SU-DHL-6 (cell line): ENCODE data around the gene FABP6.
"Not testable (repeated sequence)": the region's sequence is repeated elsewhere in the genome, so short reads cannot be mapped to it uniquely, and the experiment has no call there.

Experiments used
- H2AFZ ChIP-seq: fragments of 200-600 bp; sonication (generic); 2 replicates; pipeline ENCODE4 v1.6.1; 2014; ENCODE audit warnings: low read depth, mild to moderate bottlenecking, moderate library complexity, mixed read lengths, antibody characterized with exemption, low read length; ENCODE audit not compliant: severe bottlenecking
- H3F3A ChIP-seq: fragments of 200-600 bp; shearing (Covaris generic); 2 replicates; pipeline ENCODE4 v1.6.0; 2016; ENCODE audit warnings: antibody characterized with exemption, mild to moderate bottlenecking; ENCODE audit not compliant: insufficient read depth
- H3K27ac ChIP-seq: fragments of 200-600 bp; sonication (generic); 2 replicates; pipeline ENCODE4 v1.5.1; 2016; ENCODE audit warnings: low read depth, mild to moderate bottlenecking, low read length, moderate library complexity, mixed read lengths
- H3K27me3 ChIP-seq: fragments of 200-600 bp; sonication (generic), shearing (Covaris generic); 2 replicates; pipeline ENCODE4 v1.6.0; 2014; ENCODE audit warnings: mild to moderate bottlenecking, low read length
- H3K36me3 ChIP-seq: fragments of 200-600 bp; sonication (generic); 2 replicates; pipeline ENCODE4 v1.6.1; 2014; ENCODE audit warnings: mild to moderate bottlenecking, low read length, mixed read lengths
- H3K4me2 ChIP-seq: fragments of 300-600, 200-600 bp; shearing (Covaris generic), sonication (generic); 2 replicates; pipeline ENCODE4 v1.6.0; 2014; ENCODE audit warnings: low read length, low read depth, mild to moderate bottlenecking; ENCODE audit not compliant: poor library complexity, severe bottlenecking
- H3K4me3 ChIP-seq: fragments of 200-600 bp; sonication (generic); 2 replicates; pipeline ENCODE4 v1.5.1; 2014; ENCODE audit warnings: antibody characterized with exemption, low read length, mild to moderate bottlenecking, mixed read lengths; ENCODE audit not compliant: insufficient read depth, poor library complexity, severe bottlenecking
- H3K79me2 ChIP-seq: fragments of 200-600 bp; sonication (generic); 2 replicates; pipeline ENCODE4 v1.6.1; 2014; ENCODE audit warnings: mild to moderate bottlenecking, low read length, moderate library complexity; ENCODE audit not compliant: insufficient read depth
- H3K9ac ChIP-seq: fragments of 200-600 bp; sonication (generic); 2 replicates; pipeline ENCODE4 v1.7.0; 2014; ENCODE audit warnings: mild to moderate bottlenecking, low read length
- H3K9me2 ChIP-seq: fragments of 200-600 bp; sonication (generic); replicated peaks from 2 replicates; pipeline ENCODE4 v1.6.1; 2014; ENCODE audit warnings: low read length; ENCODE audit not compliant: insufficient read depth
- H3K9me3 ChIP-seq: fragments of 200-600 bp; sonication (generic); 2 replicates; pipeline ENCODE4 v1.6.1; 2014; ENCODE audit warnings: low read length, mixed read lengths; ENCODE audit not compliant: insufficient read depth
- H4K20me1 ChIP-seq: fragments of 200-600 bp; sonication (generic); 2 replicates; pipeline ENCODE4 v1.6.1; 2014; ENCODE audit warnings: low read depth, mild to moderate bottlenecking, antibody characterized with exemption, low read length, moderate library complexity, mixed read lengths
- EZH2phosphoT487 ChIP-seq: fragments of 200-600 bp; sonication (generic), shearing (Covaris generic); conservative IDR thresholded peaks from 2 replicates; pipeline ENCODE4 v1.6.1; 2018; ENCODE audit warnings: mild to moderate bottlenecking, antibody characterized with exemption, low read length, moderate library complexity, mixed read lengths
- TF ChIP-seq, protein P1 (sequence below): fragments of 200-600 bp; sonication (generic); IDR thresholded peaks from one replicate; pipeline ENCODE4 v1.5.1; 2017; ENCODE audit warnings: antibody characterized with exemption, mild to moderate bottlenecking, low read length, moderate library complexity; ENCODE audit not compliant: insufficient read depth, poor library complexity, severe bottlenecking

FABP6 gene

DNA sequence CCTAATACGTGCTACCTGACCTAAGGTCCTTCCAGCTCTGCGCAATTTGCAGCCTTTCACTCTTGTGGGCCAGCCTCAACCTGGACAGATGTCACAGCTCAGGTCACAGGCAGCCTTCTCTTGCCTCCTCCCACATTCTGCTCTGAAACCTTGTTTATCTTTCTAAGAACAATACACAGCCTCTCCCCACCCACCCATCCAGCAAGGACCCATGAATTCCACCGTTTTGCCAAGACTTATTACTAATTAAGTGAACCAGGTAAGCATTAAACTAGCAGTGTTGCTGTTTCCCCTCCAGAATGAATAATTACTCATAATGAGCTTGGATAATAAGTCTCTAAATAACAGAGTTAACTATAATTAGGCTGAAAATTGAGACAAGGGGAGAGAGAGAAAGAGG lies 11.0 kb downstream of the FABP6 start:
- no peak for TF ChIP-seq EZH2phosphoT487
- TF ChIP-seq, protein P1, sequence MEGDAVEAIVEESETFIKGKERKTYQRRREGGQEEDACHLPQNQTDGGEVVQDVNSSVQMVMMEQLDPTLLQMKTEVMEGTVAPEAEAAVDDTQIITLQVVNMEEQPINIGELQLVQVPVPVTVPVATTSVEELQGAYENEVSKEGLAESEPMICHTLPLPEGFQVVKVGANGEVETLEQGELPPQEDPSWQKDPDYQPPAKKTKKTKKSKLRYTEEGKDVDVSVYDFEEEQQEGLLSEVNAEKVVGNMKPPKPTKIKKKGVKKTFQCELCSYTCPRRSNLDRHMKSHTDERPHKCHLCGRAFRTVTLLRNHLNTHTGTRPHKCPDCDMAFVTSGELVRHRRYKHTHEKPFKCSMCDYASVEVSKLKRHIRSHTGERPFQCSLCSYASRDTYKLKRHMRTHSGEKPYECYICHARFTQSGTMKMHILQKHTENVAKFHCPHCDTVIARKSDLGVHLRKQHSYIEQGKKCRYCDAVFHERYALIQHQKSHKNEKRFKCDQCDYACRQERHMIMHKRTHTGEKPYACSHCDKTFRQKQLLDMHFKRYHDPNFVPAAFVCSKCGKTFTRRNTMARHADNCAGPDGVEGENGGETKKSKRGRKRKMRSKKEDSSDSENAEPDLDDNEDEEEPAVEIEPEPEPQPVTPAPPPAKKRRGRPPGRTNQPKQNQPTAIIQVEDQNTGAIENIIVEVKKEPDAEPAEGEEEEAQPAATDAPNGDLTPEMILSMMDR, result no peak

DNA sequence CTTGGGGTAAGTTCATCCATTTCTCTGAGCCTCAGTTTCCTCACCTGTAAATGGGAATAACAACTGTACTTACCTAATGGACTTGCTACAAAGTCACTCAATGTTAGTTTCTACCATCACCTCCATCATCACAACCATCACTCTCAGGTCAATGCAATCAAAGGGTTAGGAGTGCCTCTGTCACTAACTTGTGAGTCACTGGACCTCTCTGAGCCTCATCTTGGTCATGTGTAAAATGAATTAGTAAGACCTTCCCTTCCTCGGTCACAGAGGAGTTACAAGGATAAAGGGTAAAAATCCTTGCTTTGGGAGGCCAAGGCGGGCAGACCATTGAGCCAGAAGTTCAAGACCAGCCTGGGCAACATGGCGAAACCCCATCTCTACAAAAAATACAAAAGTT lies 12.8 kb downstream of the FABP6 start:
- TF ChIP-seq, protein P1, result no peak
- no peak for TF ChIP-seq EZH2phosphoT487
- H2AFZ ChIP-seq, result no peak overlapping the region
- H3K9ac ChIP-seq, result no peak overlapping the region
- H3K27ac ChIP-seq, result no peak overlapping the region
- no peaks in the 10 kb centered on the region for H3K9me3 ChIP-seq
- no peaks in the 10 kb centered on the region for H4K20me1 ChIP-seq
- H3K36me3 ChIP-seq, result no peaks in the 10 kb centered on the region
- no peak overlapping the region for H3K4me3 ChIP-seq
- no peaks in the 10 kb centered on the region for H3K9me2 ChIP-seq
- no peak overlapping the region for H3K4me2 ChIP-seq
- no peaks in the 10 kb centered on the region for H3K27me3 ChIP-seq
- H3F3A ChIP-seq, result no peaks in the 10 kb centered on the region
- H3K79me2 ChIP-seq, result no peaks in the 10 kb centered on the region

More for the DNA sequence above, 11.0 kb downstream of the FABP6 start:
- Histone ChIP-seq H3K36me3 (no peaks in the 10 kb centered on the region), H3K9me2 (no peaks in the 10 kb centered on the region), H2AFZ (no peak overlapping the region), H3K27me3 (no peaks in the 10 kb centered on the region), H3K27ac (no peak overlapping the region), H3K9ac (no peak overlapping the region), H4K20me1 (no peaks in the 10 kb centered on the region), H3F3A (no peaks in the 10 kb centered on the region), H3K79me2 (no peaks in the 10 kb centered on the region), H3K9me3 (no peaks in the 10 kb centered on the region), H3K4me3 (no peak overlapping the region), H3K4me2 (no peak overlapping the region)

DNA sequence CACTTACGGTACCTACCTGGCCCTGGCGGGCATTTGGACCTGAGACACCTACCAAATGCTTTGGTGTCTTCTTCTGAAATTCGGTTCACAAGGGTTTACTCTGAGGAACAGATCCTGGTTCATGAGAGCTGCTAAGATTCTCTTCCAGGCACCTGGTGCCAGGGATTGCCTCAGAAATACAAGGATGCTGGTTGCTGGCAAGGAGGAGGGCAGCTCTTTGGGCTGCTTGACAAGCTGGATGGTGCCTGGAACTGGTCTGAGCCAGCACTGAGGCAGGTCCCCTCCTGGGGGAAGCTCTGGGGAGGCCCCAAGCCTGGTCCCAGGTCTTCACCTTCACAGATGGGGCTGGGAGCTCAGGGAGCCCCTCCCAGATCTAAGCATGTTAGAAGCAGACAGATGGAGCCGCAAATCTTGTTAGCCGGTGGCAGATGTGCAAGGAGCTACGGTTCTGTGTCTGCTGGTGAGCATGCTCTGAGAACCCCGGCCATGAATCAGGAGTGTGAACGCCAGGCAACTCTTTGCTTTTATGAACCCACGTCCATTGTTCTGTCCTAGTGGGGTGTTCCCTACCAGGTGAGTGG lies 16.3 kb downstream of the FABP6 start:
- no peak overlapping the region for H3K4me2 ChIP-seq
- no peaks in the 10 kb centered on the region for H3K36me3 ChIP-seq
- no peak overlapping the region for H2AFZ ChIP-seq
- H3K27me3 ChIP-seq, result no peaks in the 10 kb centered on the region
- no peaks in the 10 kb centered on the region for H3K9me3 ChIP-seq
- no peak overlapping the region for H3K27ac ChIP-seq
- H3K4me3 ChIP-seq, result no peak overlapping the region
- no peak overlapping the region for H3K9ac ChIP-seq
- no peaks in the 10 kb centered on the region for H3K79me2 ChIP-seq
- TF ChIP-seq, protein P1, result no peak
- TF ChIP-seq EZH2phosphoT487, result no peak
- no peaks in the 10 kb centered on the region for H3F3A ChIP-seq
- H4K20me1 ChIP-seq, result no peaks in the 10 kb centered on the region
- no peaks in the 10 kb centered on the region for H3K9me2 ChIP-seq

DNA sequence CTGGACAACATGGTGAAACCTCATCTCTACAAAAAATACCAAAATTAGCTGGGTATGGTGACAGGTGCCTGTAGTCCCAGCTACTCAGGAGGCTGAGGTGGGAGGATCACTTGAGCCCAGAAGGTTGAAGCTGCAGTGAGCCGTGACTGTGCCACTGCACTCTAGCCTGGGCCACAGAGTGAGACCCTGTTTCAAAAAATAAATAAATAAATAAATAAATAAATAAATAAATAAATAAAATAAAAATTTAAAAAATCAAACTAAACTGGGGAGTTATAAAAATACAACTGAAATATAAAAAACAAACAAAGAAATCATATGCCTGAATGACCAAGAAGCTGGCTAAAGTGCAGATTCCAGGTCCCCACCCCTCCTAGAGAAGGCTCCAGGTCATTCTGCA lies 20.3 kb downstream of the FABP6 start:
- H3F3A ChIP-seq, H3K27ac ChIP-seq, H3K9me3 ChIP-seq, H4K20me1 ChIP-seq, H3K4me2 ChIP-seq, H3K9me2 ChIP-seq, H2AFZ ChIP-seq, H3K79me2 ChIP-seq, H3K27me3 ChIP-seq, H3K36me3 ChIP-seq, H3K4me3 ChIP-seq, H3K9ac ChIP-seq: not testable (repeated sequence)
